Tibial nerve (tissue), 3 donors: Measurements from ENCODE around the gene ORC1.

Experiments used
- POLR2A ChIP-seq, 2 donors: fragments of 450-650 bp; IDR thresholded peaks; one replicate each; pipeline ENCODE4 v1.6.1; 2017; ENCODE audit warnings: antibody characterized with exemption in 2 of 2, mild to moderate bottlenecking in 2 of 2, moderate library complexity in 2 of 2
- TF ChIP-seq, protein P1 (sequence below), 5 experiments: fragments of 200-600 bp in 3 of 5; fragments of 450-650 bp in 2 of 5; sonication (generic) in 3 of 5; IDR thresholded peaks; one replicate each; pipeline ENCODE4 v1.5.1; 2016 to 2019; ENCODE audit warnings: antibody characterized with exemption in 5 of 5, mild to moderate bottlenecking in 3 of 5, moderate library complexity in 2 of 5

DNA sequence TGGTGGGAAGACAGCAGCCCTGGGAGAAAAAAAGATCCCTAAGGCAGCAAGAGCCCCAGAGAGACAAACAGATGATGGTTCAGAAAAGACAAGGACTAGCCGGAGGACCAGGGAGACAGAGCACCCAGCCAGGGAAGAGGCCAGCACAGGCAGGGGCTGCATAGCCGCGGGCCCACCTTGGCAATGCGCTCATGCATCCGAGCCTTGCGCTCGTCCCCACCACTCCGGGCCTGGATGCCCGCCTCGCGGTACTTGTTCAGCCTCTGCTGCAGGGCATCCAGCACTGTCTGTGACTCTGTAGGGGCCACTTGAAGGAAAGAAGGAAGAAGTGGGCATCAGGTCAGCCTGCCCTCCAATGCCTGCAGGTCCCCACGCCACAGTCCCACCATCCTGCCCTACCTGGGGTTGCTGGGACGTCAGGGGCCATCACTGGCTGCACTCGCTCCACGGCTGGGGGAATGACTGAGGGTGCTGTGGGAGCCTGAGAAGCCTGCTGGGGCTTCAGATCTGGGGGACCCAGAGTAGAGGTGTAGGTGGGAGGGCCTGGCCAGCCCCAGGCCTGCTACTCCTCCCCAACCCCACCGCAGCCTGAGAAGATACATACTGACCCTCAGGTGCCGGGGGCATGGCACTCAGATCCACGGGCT is 45.2 kb downstream of the ORC1 start:
- TF ChIP-seq POLR2A (IDR thresholded peaks at IDR 0.05), result no peak
- TF ChIP-seq, protein P1, sequence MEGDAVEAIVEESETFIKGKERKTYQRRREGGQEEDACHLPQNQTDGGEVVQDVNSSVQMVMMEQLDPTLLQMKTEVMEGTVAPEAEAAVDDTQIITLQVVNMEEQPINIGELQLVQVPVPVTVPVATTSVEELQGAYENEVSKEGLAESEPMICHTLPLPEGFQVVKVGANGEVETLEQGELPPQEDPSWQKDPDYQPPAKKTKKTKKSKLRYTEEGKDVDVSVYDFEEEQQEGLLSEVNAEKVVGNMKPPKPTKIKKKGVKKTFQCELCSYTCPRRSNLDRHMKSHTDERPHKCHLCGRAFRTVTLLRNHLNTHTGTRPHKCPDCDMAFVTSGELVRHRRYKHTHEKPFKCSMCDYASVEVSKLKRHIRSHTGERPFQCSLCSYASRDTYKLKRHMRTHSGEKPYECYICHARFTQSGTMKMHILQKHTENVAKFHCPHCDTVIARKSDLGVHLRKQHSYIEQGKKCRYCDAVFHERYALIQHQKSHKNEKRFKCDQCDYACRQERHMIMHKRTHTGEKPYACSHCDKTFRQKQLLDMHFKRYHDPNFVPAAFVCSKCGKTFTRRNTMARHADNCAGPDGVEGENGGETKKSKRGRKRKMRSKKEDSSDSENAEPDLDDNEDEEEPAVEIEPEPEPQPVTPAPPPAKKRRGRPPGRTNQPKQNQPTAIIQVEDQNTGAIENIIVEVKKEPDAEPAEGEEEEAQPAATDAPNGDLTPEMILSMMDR (IDR thresholded peaks at IDR 0.05), result no peak
